Putamen (tissue), 1 donor: ENCODE data around the gene MAGEB18.

ENCODE experiments used
- DNase-seq: peaks from one replicate; pipeline ENCODE4 v3.0.0-alpha.2; 2016; ENCODE audit warnings: low spot score

MAGEB18 gene

DNA sequence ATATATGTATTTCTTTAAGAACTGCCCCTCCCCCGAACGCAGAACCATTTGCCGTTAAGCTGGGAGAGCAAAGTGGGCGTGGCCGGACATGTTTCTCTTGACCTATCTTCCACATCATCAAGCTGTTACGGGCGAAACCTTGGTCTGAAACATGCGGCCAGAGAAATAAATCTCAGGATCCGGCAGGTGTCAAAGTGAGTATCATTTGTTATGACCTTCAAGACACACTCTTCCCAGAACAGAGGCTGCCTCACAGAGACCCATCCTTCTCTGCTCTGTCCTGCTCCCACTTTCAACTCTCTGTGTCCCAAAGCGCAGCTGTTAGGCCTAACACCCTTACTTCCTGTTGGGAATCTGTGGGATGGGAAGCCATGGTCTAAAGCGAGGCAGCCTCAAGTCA is at the start of gene MAGEB18:
Gene MAGEB18 (plus strand): TSS at position 70 of the 400 bp plus-strand sequence. CDS start 643 bp downstream, outside the sequence.
- no peak for DNase-seq

- no peak for DNase-seq
Measured at GRCh38 chrX:26100421-26100920, 37.7 kb upstream of the MAGEB18 start.

GRCh38 chrX:26109142-26109541 is 29.0 kb upstream of the MAGEB18 start:
- no peak for DNase-seq

GRCh38 chrX:26146024-26146423 is 7.9 kb downstream of the MAGEB18 start:
- no peak for DNase-seq

DNA sequence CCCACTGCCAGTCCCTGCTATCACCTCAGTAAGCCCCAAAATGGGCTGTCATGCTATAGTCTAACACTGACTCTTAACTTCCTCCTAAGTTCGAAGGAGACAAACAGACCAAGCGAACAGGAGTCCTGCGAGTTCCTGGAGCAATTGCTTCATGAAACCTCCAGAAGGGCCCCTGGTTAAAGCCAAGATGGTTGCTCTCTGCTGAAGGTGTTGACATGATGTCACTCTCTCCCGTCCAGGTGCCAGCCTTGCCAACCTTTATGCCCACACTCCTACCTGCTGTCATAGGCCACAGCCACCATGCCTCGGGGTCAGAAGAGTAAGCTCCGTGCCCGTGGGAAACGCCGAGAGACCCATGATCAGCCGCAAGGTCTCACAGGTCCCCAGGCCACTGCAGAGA is 22.2 kb downstream of the MAGEB18 start, which contains the start of gene MAGEB6B:
Gene MAGEB6B (plus strand): TSS at position 301 of the 400 bp plus-strand sequence. CDS start 0 bp downstream, at position 301.
- DNase-seq = no peak
